ENCODE results near the gene PTPRK. TPM values are rescaled to one million over a fixed set of nuclear protein-coding genes. Genes with fewer than 3 reads are reported as not detected.

Gene PTPRK
- polyA plus RNA-seq, 1 donor (not counting 4 experiments of a cell fraction or from before 2014, with no cell fraction given): 52.7 TPM

GRCh38 chr6:128526152-128526914 is 5.9 kb upstream of the PTPRK start:
- H3K9me1 ChIP-seq (ENCODE audit: control insufficient read depth, extremely low read depth, insufficient read depth, low read length): no peaks in the 10 kb centered on the region
- no peaks in the 10 kb centered on the region for H3K4me1 ChIP-seq (ENCODE audit: control insufficient read depth, extremely low read depth, insufficient read depth, low read length)
- H3K4me2 ChIP-seq (ENCODE audit: control insufficient read depth, extremely low read depth, insufficient read depth, low read depth, low read length): no peak overlapping the region
- no peak for DNase-seq (ENCODE audit: low read depth, low spot score)
- no peaks in the 10 kb centered on the region for H3K79me2 ChIP-seq (ENCODE audit: control insufficient read depth, insufficient read depth, low read length)
- FAIRE-seq: no peak
- TF ChIP-seq EZH2 (IDR thresholded peaks at IDR 0.05; ENCODE audit: low read length): no peak
- no peak for TF ChIP-seq CTCF (optimal IDR thresholded peaks at IDR 0.05 in 1 of 3, IDR thresholded peaks at IDR 0.05 in 1 of 3, conservative IDR thresholded peaks at IDR 0.05 in 1 of 3; ENCODE audit: extremely low read depth in 1 of 3, insufficient read depth in 2 of 3, low read length in 3 of 3)
- H3K9ac ChIP-seq (ENCODE audit: control insufficient read depth, extremely low read depth, insufficient read depth, low read length): no peak overlapping the region
- no peaks in the 10 kb centered on the region for H3K27me3 ChIP-seq (ENCODE audit: control insufficient read depth, extremely low read depth, insufficient read depth, low read length)
- no peaks in the 10 kb centered on the region for H3K9me3 ChIP-seq (ENCODE audit: control insufficient read depth, low read depth, low read length)
- dilution Hi-C loops (cut with MboI; ENCODE audit: extremely low pct_ligation_motif_present, low sequenced_read_pairs): no loop called here
- H4K20me1 ChIP-seq (ENCODE audit: control insufficient read depth, extremely low read depth, insufficient read depth, low read length): no peaks in the 10 kb centered on the region
- no peak overlapping the region for H2AFZ ChIP-seq (ENCODE audit: control insufficient read depth, low read length)
- H3K27ac ChIP-seq (ENCODE audit: control insufficient read depth, insufficient read depth, low read length): no peak overlapping the region
- no peaks in the 10 kb centered on the region for H3K36me3 ChIP-seq (ENCODE audit: control insufficient read depth in 2 of 2, extremely low read depth in 1 of 2, insufficient read depth in 2 of 2, low read length in 2 of 2)
- no peak overlapping the region for H3K4me3 ChIP-seq (ENCODE audit: control insufficient read depth in 2 of 3, extremely low read depth in 1 of 3, insufficient read depth in 2 of 3, low read depth in 1 of 3, low read length in 3 of 3)

GRCh38 chr6:128525406-128525805 is 5.0 kb upstream of the PTPRK start:
- Histone ChIP-seq H3K27ac (ENCODE audit: control insufficient read depth, insufficient read depth, low read length) (no peak overlapping the region), H3K4me3 (ENCODE audit: control insufficient read depth in 2 of 3, extremely low read depth in 1 of 3, insufficient read depth in 2 of 3, low read depth in 1 of 3, low read length in 3 of 3) (no peak overlapping the region), H3K27me3 (ENCODE audit: control insufficient read depth, extremely low read depth, insufficient read depth, low read length) (no peaks in the 10 kb centered on the region), H3K4me1 (ENCODE audit: control insufficient read depth, extremely low read depth, insufficient read depth, low read length) (no peaks in the 10 kb centered on the region), H3K36me3 (ENCODE audit: control insufficient read depth in 2 of 2, extremely low read depth in 1 of 2, insufficient read depth in 2 of 2, low read length in 2 of 2) (no peaks in the 10 kb centered on the region), H3K4me2 (ENCODE audit: control insufficient read depth, extremely low read depth, insufficient read depth, low read depth, low read length) (no peak overlapping the region), H3K9me1 (ENCODE audit: control insufficient read depth, extremely low read depth, insufficient read depth, low read length) (no peaks in the 10 kb centered on the region), H2AFZ (ENCODE audit: control insufficient read depth, low read length) (no peak overlapping the region), H3K9ac (ENCODE audit: control insufficient read depth, extremely low read depth, insufficient read depth, low read length) (no peak overlapping the region), H3K9me3 (ENCODE audit: control insufficient read depth, low read depth, low read length) (no peaks in the 10 kb centered on the region), H3K79me2 (ENCODE audit: control insufficient read depth, insufficient read depth, low read length) (no peaks in the 10 kb centered on the region), H4K20me1 (ENCODE audit: control insufficient read depth, extremely low read depth, insufficient read depth, low read length) (no peaks in the 10 kb centered on the region)
- dilution Hi-C loops (cut with MboI; ENCODE audit: extremely low pct_ligation_motif_present, low sequenced_read_pairs): no loop called here
- TF ChIP-seq CTCF (optimal IDR thresholded peaks at IDR 0.05 in 1 of 3, IDR thresholded peaks at IDR 0.05 in 1 of 3, conservative IDR thresholded peaks at IDR 0.05 in 1 of 3; ENCODE audit: extremely low read depth in 1 of 3, insufficient read depth in 2 of 3, low read length in 3 of 3) (no peak), EZH2 (IDR thresholded peaks at IDR 0.05; ENCODE audit: low read length) (no peak)
- DNase-seq (ENCODE audit: low read depth, low spot score) (no peak), FAIRE-seq (no peak)

All from keratinocyte (primary cell).